H1 (cell line): ENCODE measurements around the gene VSTM2B. TPM values are rescaled to one million over a fixed set of nuclear protein-coding genes. Genes with fewer than 3 reads are reported as not detected.
"Not testable (repeated sequence)": the region's sequence is repeated elsewhere in the genome, so short reads cannot be mapped to it uniquely, and the experiment has no call there.

ENCODE experiments used
- CTCF ChIA-PET: fragments of 300-600 bp; sonication (Branson Sonifier 250); formaldehyde crosslinking; loops from one replicate; lab custom pipeline; 2021; ENCODE audit not compliant: partially characterized antibody; lab: Charles Lee
- POLR2A ChIA-PET: fragments of 300-600 bp; sonication (Branson Sonifier 250); formaldehyde crosslinking; loops from one replicate; lab custom pipeline; 2021; ENCODE audit warnings: inconsistent platforms; ENCODE audit not compliant: partially characterized antibody; lab: Charles Lee
- DNase-seq, 2 experiments: peaks; one replicate each; pipeline versions ENCODE4 v3.0.0 to v3.0.0-alpha.2; 2010 to 2022; ENCODE audit warnings: low spot score in 2 of 2, low read depth in 1 of 2, mixed read lengths in 1 of 2
- FAIRE-seq: peaks from 2 replicates; lab custom pipeline; 2011; peaks lifted over from hg19 to GRCh38; lab: Jason Lieb, UNC
- H2AFZ ChIP-seq: 2 replicates; pipeline ENCODE4 v1.8.1; 2012; ENCODE audit warnings: low read length, inconsistent platforms
- H2AK5ac ChIP-seq: 2 replicates; pipeline ENCODE4 v1.6.1; 2013; ENCODE audit warnings: low read depth, low read length
- H2BK120ac ChIP-seq: replicated peaks from 2 replicates; pipeline ENCODE3; 2013; ENCODE audit warnings: low read depth, low read length, inconsistent platforms
- H2BK12ac ChIP-seq: 2 replicates; pipeline ENCODE4 v1.6.1; 2013; ENCODE audit warnings: low read depth, low read length
- H2BK15ac ChIP-seq: 2 replicates; pipeline ENCODE4 v1.6.1; 2013; ENCODE audit warnings: low read length
- H2BK20ac ChIP-seq: 2 replicates; pipeline ENCODE4 v1.6.1; 2013; ENCODE audit warnings: low read length
- H2BK5ac ChIP-seq: 2 replicates; pipeline ENCODE4 v1.6.1; 2013; ENCODE audit warnings: low read depth, low read length
- H3K14ac ChIP-seq: 2 replicates; pipeline ENCODE4 v1.6.1; 2013; ENCODE audit warnings: inconsistent platforms; ENCODE audit not compliant: insufficient read length
- H3K18ac ChIP-seq: 2 replicates; pipeline ENCODE4 v1.6.1; 2013; ENCODE audit warnings: low read length; ENCODE audit errors: extremely low read depth
- H3K23ac ChIP-seq: 2 replicates; pipeline ENCODE4 v1.6.1; 2013; ENCODE audit warnings: inconsistent platforms; ENCODE audit not compliant: insufficient read length
- H3K23me2 ChIP-seq: 2 replicates; pipeline ENCODE4 v1.6.1; 2013; ENCODE audit warnings: low read depth, low read length
- H3K27ac ChIP-seq: 2 replicates; pipeline ENCODE4 v1.6.1; 2011; ENCODE audit warnings: low read depth, low read length, inconsistent platforms
- H3K27me3 ChIP-seq, 4 experiments: replicated peaks in 1 of 4; 1 replicate in 1 of 4; 2 replicates in 3 of 4; pipeline versions ENCODE4 v1.6.1 to v1.8.1; 2011 to 2013; ENCODE audit warnings: low read length in 3 of 4, mild to moderate bottlenecking in 3 of 4, inconsistent platforms in 2 of 4, mixed read lengths in 2 of 4, moderate library complexity in 1 of 4; ENCODE audit not compliant: control insufficient read depth in 3 of 4, insufficient read depth in 3 of 4; ENCODE audit errors: extremely low read depth in 1 of 4
- H3K36me3 ChIP-seq, 4 experiments: 2 replicates each; pipeline versions ENCODE4 v1.6.1 to v1.8.1; 2011 to 2013; ENCODE audit warnings: mild to moderate bottlenecking in 4 of 4, low read length in 3 of 4, moderate library complexity in 2 of 4, control low read depth in 1 of 4, inconsistent platforms in 1 of 4; ENCODE audit not compliant: insufficient read depth in 4 of 4, control insufficient read depth in 2 of 4
- H3K4ac ChIP-seq: replicated peaks from 2 replicates; pipeline ENCODE3; 2013; ENCODE audit warnings: low read length, low read depth, mixed read lengths, inconsistent platforms; ENCODE audit not compliant: insufficient read length
- H3K4me1 ChIP-seq, 4 experiments: replicated peaks in 1 of 4; 1 replicate in 1 of 4; 2 replicates in 3 of 4; pipeline versions ENCODE4 v1.6.1 to v1.8.1; 2011 to 2013; ENCODE audit warnings: low read length in 3 of 4, inconsistent platforms in 2 of 4, mixed read lengths in 1 of 4; ENCODE audit not compliant: insufficient read depth in 4 of 4, control insufficient read depth in 3 of 4
- H3K4me2 ChIP-seq, 2 experiments: 2 replicates each; pipeline versions ENCODE4 v1.6.1 to v1.8.1; 2011 to 2013; ENCODE audit warnings: low read depth in 2 of 2, low read length in 2 of 2, control low read depth in 1 of 2, inconsistent platforms in 1 of 2, mild to moderate bottlenecking in 1 of 2; ENCODE audit not compliant: insufficient read depth in 1 of 2
- H3K4me3 ChIP-seq, 4 experiments: fragments of 200-600, 300-600 bp in 1 of 4; sonication (generic), shearing (Covaris generic), sonication (Bioruptor Twin) in 1 of 4; 2 replicates each; pipeline versions ENCODE4 v1.5.1 to v1.8.1; 2011 to 2016; ENCODE audit warnings: low read length in 4 of 4, low read depth in 3 of 4, control low read depth in 2 of 4, inconsistent platforms in 2 of 4, mild to moderate bottlenecking in 2 of 4, mixed read lengths in 1 of 4, moderate library complexity in 1 of 4; ENCODE audit not compliant: insufficient read depth in 2 of 4; ENCODE audit errors: extremely low read depth in 1 of 4
- H3K56ac ChIP-seq: replicated peaks from 2 replicates; pipeline ENCODE3; 2013; ENCODE audit warnings: low read depth, mild to moderate bottlenecking, mixed read lengths, low read length, inconsistent platforms; ENCODE audit not compliant: insufficient read length
- H3K79me1 ChIP-seq: 2 replicates; pipeline ENCODE4 v1.6.1; 2013; ENCODE audit warnings: low read depth, low read length, control low read depth
- H3K79me2 ChIP-seq, 2 experiments: 2 replicates each; pipeline versions ENCODE4 v1.6.1 to v1.8.1; 2012 to 2013; ENCODE audit warnings: low read length in 2 of 2, mild to moderate bottlenecking in 2 of 2, inconsistent platforms in 1 of 2; ENCODE audit not compliant: insufficient read depth in 2 of 2, control insufficient read depth in 1 of 2
- H3K9ac ChIP-seq, 4 experiments: replicated peaks in 1 of 4; 1 replicate in 1 of 4; 2 replicates in 3 of 4; pipeline versions ENCODE4 v1.6.1 to v1.8.1; 2011 to 2013; ENCODE audit warnings: low read depth in 3 of 4, low read length in 3 of 4, control low read depth in 2 of 4, mild to moderate bottlenecking in 2 of 4, moderate library complexity in 2 of 4, inconsistent platforms in 1 of 4; ENCODE audit errors: extremely low read depth in 1 of 4
- H3K9me3 ChIP-seq, 2 experiments: 2 replicates each; pipeline versions ENCODE4 v1.6.1 to v1.8.1; 2012 to 2013; ENCODE audit warnings: mild to moderate bottlenecking in 2 of 2, moderate library complexity in 2 of 2, control low read depth in 1 of 2, inconsistent platforms in 1 of 2, low read depth in 1 of 2, low read length in 1 of 2, mixed read lengths in 1 of 2; ENCODE audit not compliant: insufficient read depth in 2 of 2
- H4K20me1 ChIP-seq, 2 experiments: replicated peaks in 1 of 2; 2 replicates each; pipeline versions ENCODE3 to v1.8.1; 2011 to 2013; ENCODE audit warnings: inconsistent platforms in 2 of 2, low read length in 2 of 2, mild to moderate bottlenecking in 1 of 2; ENCODE audit not compliant: insufficient read depth in 2 of 2, control insufficient read depth in 1 of 2
- H4K5ac ChIP-seq: 2 replicates; pipeline ENCODE4 v1.6.1; 2013; ENCODE audit warnings: low read length, low read depth, mixed read lengths, inconsistent platforms; ENCODE audit not compliant: insufficient read length
- H4K8ac ChIP-seq: 2 replicates; pipeline ENCODE4 v1.8.0; 2013; ENCODE audit warnings: mild to moderate bottlenecking, moderate library complexity, low read length, inconsistent platforms; ENCODE audit not compliant: insufficient read depth; ENCODE audit errors: extremely low read depth
- H4K91ac ChIP-seq: replicated peaks from 2 replicates; pipeline ENCODE3; 2013; ENCODE audit warnings: low read length, mixed read lengths, inconsistent platforms; ENCODE audit not compliant: insufficient read length
- WGBS, 2 experiments: shearing (Covaris generic) in 1 of 2; methylation state at CpG; one replicate each; pipeline versions ENCODE4 v1.1.6 to v1.1.7; 2013 to 2015; ENCODE audit warnings: low lambda C conversion rate in 2 of 2, mixed read lengths in 2 of 2, inconsistent platforms in 1 of 2, low coverage in 1 of 2, missing lambda C conversion rate in 1 of 2; ENCODE audit not compliant: insufficient replicate concordance in 2 of 2, insufficient coverage in 1 of 2, insufficient read length in 1 of 2; ENCODE audit errors: extremely low coverage in 1 of 2, missing lambda C conversion rate in 1 of 2; 5-methylcytosine and 5-hydroxymethylcytosine counted together
- polyA plus RNA-seq, 7 experiments: library from polyadenylated mRNA; depleted of rRNA in 3 of 7; stranded (reverse) in 5 of 7; unstranded in 2 of 7; fragments of >200 nt in 5 of 7; fragments of 200-250 nt in 2 of 7; gene quantifications; 1 replicate in 5 of 7; 2 replicates in 1 of 7; 4 replicates in 1 of 7; pipeline versions ENCODE4 v1.2.1 to v1.2.3, GENCODE V29; 2011 to 2013; ENCODE audit warnings: missing spikeins in 2 of 7, mixed read lengths in 2 of 7
- total RNA-seq: library from RNA; stranded (reverse); fragmentation: NEBNext Ultra II Directional; extraction: Animal tissue kit (Norgen Biotek cat#: 25700); gene quantifications from 2 replicates; pipeline ENCODE4 v1.2.1, GENCODE V29; 2021

VSTM2B gene
- total and polyA plus RNA-seq, 2 of the 8 experiments (the other 6 are each of a cell fraction or from before 2014, with no cell fraction given) = 0.82 to 1.5 TPM

GRCh38 chr19:29559110-29559509 is 33.3 kb downstream of the VSTM2B start:
- H3K23ac ChIP-seq, H4K91ac ChIP-seq, H3K9ac ChIP-seq, H3K18ac ChIP-seq, H3K4me2 ChIP-seq, H2BK5ac ChIP-seq, POLR2A ChIA-PET, H3K27ac ChIP-seq, H3K36me3 ChIP-seq, H2AFZ ChIP-seq, H3K79me2 ChIP-seq, H4K20me1 ChIP-seq, H4K5ac ChIP-seq, H3K56ac ChIP-seq, FAIRE-seq, H3K4ac ChIP-seq, H3K27me3 ChIP-seq, H3K4me1 ChIP-seq, H2BK12ac ChIP-seq, H4K8ac ChIP-seq, H3K23me2 ChIP-seq, H3K14ac ChIP-seq, H2BK15ac ChIP-seq, DNase-seq, H3K4me3 ChIP-seq, H3K79me1 ChIP-seq, H2BK120ac ChIP-seq, H2BK20ac ChIP-seq, H2AK5ac ChIP-seq: not testable (repeated sequence)
- peaks cover 4 to 13% of the 10 kb centered on the region in 2 experiments; a peak in 2 of 4 replicates for H3K9me3 ChIP-seq
- CTCF ChIA-PET = interaction anchor here (0.9 kb wide), 1 partner anchor 251 kb away, joined by 3 read pairs; no protein-coding TSS in a partner anchor
- 88% methylated on average over 2 of the region's 2 CpGs; no CpG with 5 or more reads in 1 of the 2 experiments for WGBS, 2 experiments
